HCT116 (cell line): Measurements from ENCODE around the gene MEIKIN. TPM values are rescaled to one million over a fixed set of nuclear protein-coding genes. Genes with fewer than 3 reads are reported as not detected.

Source experiments
- ATAC-seq: fragments of 200-7000 bp; cut with Tn5 transposase; 2 replicates; pipeline ENCODE4 v1.9.1; 2020; ENCODE audit warnings: mild to moderate bottlenecking, moderate library complexity
- BruUV-seq: library from RNA; stranded (reverse); fragments of 400-500 nt; replicated peaks from 2 replicates; lab custom pipeline; 2021; lab: Mats Ljungman, UMichigan
- CTCF ChIA-PET: fragments of 300-600 bp; sonication (Branson Sonifier 250); formaldehyde crosslinking; loops from one replicate; lab custom pipeline; 2021; ENCODE audit warnings: antibody characterized with exemption; lab: Charles Lee
- POLR2A ChIA-PET: fragments of 300-600, 350-600 bp; sonication (Branson Sonifier 250); formaldehyde crosslinking; loops from one replicate; lab custom pipeline; 2021; ENCODE audit warnings: antibody characterized with exemption; lab: Charles Lee
- RAD21 ChIA-PET, 2 experiments: fragments of 300-600 bp; sonication (Branson Sonifier 250); formaldehyde crosslinking; loops; one replicate each; lab custom pipeline; 2023; ENCODE audit warnings: low total read pairs in 2 of 2; ENCODE audit not compliant: uncharacterized antibody in 2 of 2, unreplicated experiment in 2 of 2, low non-redundant PET in 1 of 2; lab: Charles Lee
- DNase-seq: peaks from one replicate; pipeline ENCODE4 v3.0.0-alpha.2; 2010; ENCODE audit warnings: low read depth, low spot score
- H2AFZ ChIP-seq: fragments of 200-600 bp; shearing (Covaris generic), sonication (generic); 2 replicates; pipeline ENCODE4 v1.6.1; 2017; ENCODE audit warnings: low read depth, mixed run types, mixed read lengths, antibody characterized with exemption, low read length; ENCODE audit not compliant: poor library complexity, severe bottlenecking
- H3K27ac ChIP-seq: 2 replicates; pipeline ENCODE4 v1.5.1; 2012; ENCODE audit warnings: low read depth, low read length
- H3K27me3 ChIP-seq: fragments of 200-600 bp; sonication (generic); 2 replicates; pipeline ENCODE4 v1.6.1; 2016; ENCODE audit warnings: mixed run types, low read length, mixed read lengths; ENCODE audit not compliant: insufficient read depth
- H3K36me3 ChIP-seq, 2 experiments: fragments of 200-500 bp in 1 of 2; fragments of 200-600 bp in 1 of 2; sonication (Bioruptor generic) in 1 of 2; sonication (generic) in 1 of 2; 2 replicates each; pipeline versions ENCODE4 v1.5.1 to v1.6.1; 2014 to 2016; ENCODE audit warnings: low read length in 2 of 2, inconsistent platforms in 1 of 2, mixed read lengths in 1 of 2, mixed run types in 1 of 2; ENCODE audit not compliant: insufficient read depth in 2 of 2, control insufficient read depth in 1 of 2
- H3K4me1 ChIP-seq, 2 experiments: fragments of 200-600 bp in 1 of 2; sonication (generic) in 1 of 2; 2 replicates each; pipeline versions ENCODE4 v1.5.1 to v1.6.1; 2012 to 2017; ENCODE audit warnings: low read length in 2 of 2, inconsistent platforms in 1 of 2, mild to moderate bottlenecking in 1 of 2, mixed read lengths in 1 of 2, mixed run types in 1 of 2, moderate library complexity in 1 of 2; ENCODE audit not compliant: insufficient read depth in 2 of 2, control insufficient read depth in 1 of 2
- H3K4me2 ChIP-seq: fragments of 200-600 bp; sonication (generic); 2 replicates; pipeline ENCODE4 v1.6.1; 2017; ENCODE audit warnings: mixed run types, low read length, mixed read lengths
- H3K4me3 ChIP-seq, 2 experiments: fragments of 200-600 bp in 1 of 2; sonication (generic) in 1 of 2; replicated peaks in 1 of 2; 2 replicates each; pipeline ENCODE4 v1.5.1; 2011 to 2016; ENCODE audit warnings: low read length in 2 of 2, control low read depth in 1 of 2, low read depth in 1 of 2, mild to moderate bottlenecking in 1 of 2, mixed read lengths in 1 of 2, mixed run types in 1 of 2
- H3K79me2 ChIP-seq: fragments of 200-600 bp; sonication (generic); 2 replicates; pipeline ENCODE4 v1.6.1; 2017; ENCODE audit warnings: mild to moderate bottlenecking, mixed run types, low read length, moderate library complexity, mixed read lengths; ENCODE audit not compliant: insufficient read depth
- H3K9ac ChIP-seq: fragments of 200-600 bp; sonication (generic); 2 replicates; pipeline ENCODE4 v1.6.1; 2016; ENCODE audit warnings: low read length, mixed read lengths
- H3K9me2 ChIP-seq: fragments of 200-600 bp; sonication (generic), shearing (Covaris generic); 2 replicates; pipeline ENCODE4 v1.6.1; 2017; ENCODE audit warnings: mixed run types, mild to moderate bottlenecking, moderate library complexity; ENCODE audit not compliant: insufficient read depth
- H3K9me3 ChIP-seq, 2 experiments: fragments of 200-500 bp in 1 of 2; fragments of 200-600 bp in 1 of 2; sonication (Bioruptor generic) in 1 of 2; sonication (generic) in 1 of 2; 2 replicates each; pipeline ENCODE4 v1.6.1; 2014 to 2017; ENCODE audit warnings: low read length in 2 of 2, mixed read lengths in 2 of 2, inconsistent platforms in 1 of 2, low read depth in 1 of 2, mild to moderate bottlenecking in 1 of 2, mixed run types in 1 of 2, moderate library complexity in 1 of 2; ENCODE audit not compliant: control insufficient read depth in 1 of 2, insufficient read depth in 1 of 2
- H4K20me1 ChIP-seq: fragments of 200-600 bp; sonication (generic), shearing (Covaris generic); 2 replicates; pipeline ENCODE4 v1.6.1; 2017; ENCODE audit warnings: mixed run types, mild to moderate bottlenecking, moderate library complexity; ENCODE audit not compliant: insufficient read depth
- CBX3 ChIP-seq: IDR thresholded peaks from 2 replicates; pipeline ENCODE4 v1.6.1; 2012; ENCODE audit warnings: low read depth
- EGR1 ChIP-seq: IDR thresholded peaks from 2 replicates; pipeline ENCODE4 v1.6.1; 2012; ENCODE audit warnings: low read depth
- ELF1 ChIP-seq: IDR thresholded peaks from 2 replicates; pipeline ENCODE4 v1.6.1; 2012; ENCODE audit warnings: low read depth, borderline replicate concordance
- EZH2 ChIP-seq: fragments of 200-600 bp; sonication (generic); IDR thresholded peaks from 2 replicates; pipeline ENCODE4 v1.6.1; 2017; ENCODE audit warnings: antibody characterized with exemption, mixed run types
- FOSL1 ChIP-seq: IDR thresholded peaks from 2 replicates; pipeline ENCODE4 v1.6.1; 2012; ENCODE audit warnings: low read depth
- POLR2AphosphoS5 ChIP-seq: IDR thresholded peaks from 2 replicates; pipeline ENCODE4 v1.6.1; 2011; ENCODE audit warnings: mild to moderate bottlenecking, low read depth, low read length, moderate library complexity
- SP1 ChIP-seq: IDR thresholded peaks from 2 replicates; pipeline ENCODE4 v1.6.1; 2012; ENCODE audit warnings: low read depth
- SRF ChIP-seq: IDR thresholded peaks from 2 replicates; pipeline ENCODE4 v1.6.1; 2012; ENCODE audit warnings: low read depth
- TCF7L2 ChIP-seq: IDR thresholded peaks from 2 replicates; pipeline ENCODE4 v1.7.0; 2011; ENCODE audit warnings: borderline replicate concordance, inconsistent platforms; ENCODE audit not compliant: insufficient read depth, insufficient read length; ENCODE audit errors: extremely low read depth
- ZFX ChIP-seq: fragments of 450-650 bp; IDR thresholded peaks from 2 replicates; pipeline ENCODE4 v1.6.1; 2017
- ZNF274 ChIP-seq: fragments of 200-500 bp; sonication (Bioruptor generic); IDR thresholded peaks from 2 replicates; pipeline ENCODE4 v1.6.1; 2014; ENCODE audit warnings: mild to moderate bottlenecking, low read depth, low read length, inconsistent platforms
- intact Hi-C: fragments of 100-400 bp; cut with micrococcal nuclease; formaldehyde crosslinking; loops from 2 replicates; pipeline ENCODE4 v1.10.0; 2022
- total RNA-seq: library from RNA; stranded (reverse); gene quantifications from one replicate; pipeline ENCODE4 v1.2.1, GENCODE V29; 2021; ENCODE audit not compliant: unreplicated experiment
- TF ChIP-seq, protein P1 (sequence below): IDR thresholded peaks from 2 replicates; pipeline ENCODE4 v1.6.1; 2012
- TF ChIP-seq, protein P2 (sequence below): IDR thresholded peaks from 2 replicates; pipeline ENCODE4 v1.6.1; 2011; ENCODE audit warnings: mild to moderate bottlenecking, low read length, moderate library complexity; ENCODE audit not compliant: insufficient replicate concordance; ENCODE audit errors: extremely low read depth
- TF ChIP-seq, protein P3 (sequence below), 3 experiments: fragments of 200-600 bp in 1 of 3; sonication (generic) in 1 of 3; IDR thresholded peaks in 2 of 3; conservative IDR thresholded peaks in 1 of 3; 2 replicates each; pipeline ENCODE4 v1.5.1; 2012 to 2017; ENCODE audit warnings: low read depth in 2 of 3, low read length in 2 of 3, antibody characterized with exemption in 1 of 3, borderline replicate concordance in 1 of 3, control low read depth in 1 of 3, mild to moderate bottlenecking in 1 of 3, mixed read lengths in 1 of 3, mixed run types in 1 of 3, moderate library complexity in 1 of 3; ENCODE audit not compliant: insufficient read depth in 1 of 3

MEIKIN gene
- total RNA-seq, 1 experiment from 2014 or later, result not detected

DNA sequence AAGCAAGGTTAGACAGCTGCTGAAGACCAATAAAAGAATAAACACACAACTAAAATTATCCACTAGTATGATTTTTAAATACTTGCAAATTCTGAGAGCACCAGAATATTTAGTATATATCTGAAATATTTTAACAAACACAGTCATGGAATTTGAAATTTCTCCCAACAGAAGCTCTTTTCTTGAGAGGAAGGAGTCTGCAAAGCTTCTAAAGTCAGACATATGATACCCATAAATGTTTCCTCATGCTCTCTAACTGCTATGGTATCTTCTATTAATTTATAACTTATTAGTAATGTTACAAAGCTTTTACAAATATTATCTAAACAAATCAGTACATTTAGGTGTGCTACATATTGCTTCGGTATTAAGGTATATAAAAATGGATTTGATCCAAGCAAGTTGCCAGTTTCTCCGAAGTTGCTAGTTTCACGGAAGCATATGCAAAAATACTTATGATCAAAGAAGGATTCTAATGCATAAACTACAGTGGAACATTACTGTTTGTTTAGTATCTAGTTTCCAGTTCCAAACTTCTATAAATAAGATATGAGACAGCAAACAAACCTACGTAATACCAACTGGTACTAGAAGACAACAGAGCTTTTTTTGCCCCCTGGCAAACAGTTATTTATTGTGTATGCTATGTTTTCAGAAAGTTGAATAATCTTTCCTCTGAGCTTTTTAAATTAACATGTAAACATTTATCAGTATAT lies 170.7 kb downstream of the MEIKIN start:
- no TSS peak for BruUV-seq
- Histone ChIP-seq H3K4me2 (no peak overlapping the region), H3K9me2 (no peaks in the 10 kb centered on the region), H3K4me1 (no peaks in the 10 kb centered on the region), H3K79me2 (peaks cover 81% of the 10 kb centered on the region), H3K4me3 (no peak overlapping the region), H3K27me3 (no peaks in the 10 kb centered on the region), H2AFZ (no peak overlapping the region), H3K36me3 (no peaks in the 10 kb centered on the region), H3K27ac (no peak overlapping the region), H4K20me1 (no peaks in the 10 kb centered on the region; the same call in 1 of the 2 replicates), H3K9ac (no peak overlapping the region), H3K9me3 (no peaks in the 10 kb centered on the region)
- ChIA-PET RAD21 (no interaction called here), CTCF (no interaction called here), POLR2A (interaction anchor here (1.2 kb wide), 1 partner anchor 13 kb away, joined by 3 read pairs; no protein-coding TSS in a partner anchor)
- intact Hi-C loops, result no loop called here
- DNase-seq (no peak), ATAC-seq (no peak)
- TF ChIP-seq, protein P1, sequence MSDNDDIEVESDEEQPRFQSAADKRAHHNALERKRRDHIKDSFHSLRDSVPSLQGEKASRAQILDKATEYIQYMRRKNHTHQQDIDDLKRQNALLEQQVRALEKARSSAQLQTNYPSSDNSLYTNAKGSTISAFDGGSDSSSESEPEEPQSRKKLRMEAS, result no peak
- TF ChIP-seq ZFX (no peak), CBX3 (no peak)

DNA sequence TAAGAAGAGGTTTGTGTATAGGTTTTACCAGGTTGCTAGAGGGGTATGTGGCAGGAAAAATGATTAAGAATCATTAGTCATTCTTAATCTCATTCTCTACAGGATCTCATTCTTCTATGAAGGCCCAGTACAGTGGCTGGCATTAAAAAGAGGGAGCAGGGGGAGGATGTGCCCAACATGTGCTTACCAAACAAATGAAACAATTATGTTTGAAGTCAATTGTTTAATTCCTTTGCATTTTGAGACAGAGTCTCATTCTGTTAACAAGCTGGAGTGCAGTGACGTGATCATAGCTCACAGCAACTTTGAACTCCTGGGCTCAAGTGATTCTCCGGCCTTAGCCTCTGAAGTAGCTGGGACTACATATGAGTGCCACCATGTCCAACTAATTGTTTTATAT lies 171.7 kb downstream of the MEIKIN start:
- Histone ChIP-seq H3K4me1 (no peaks in the 10 kb centered on the region), H3K79me2 (peaks cover 84% of the 10 kb centered on the region), H4K20me1 (no peaks in the 10 kb centered on the region; the same call in 1 of the 2 replicates)
- no peak for ATAC-seq
- TF ChIP-seq, protein P2, sequence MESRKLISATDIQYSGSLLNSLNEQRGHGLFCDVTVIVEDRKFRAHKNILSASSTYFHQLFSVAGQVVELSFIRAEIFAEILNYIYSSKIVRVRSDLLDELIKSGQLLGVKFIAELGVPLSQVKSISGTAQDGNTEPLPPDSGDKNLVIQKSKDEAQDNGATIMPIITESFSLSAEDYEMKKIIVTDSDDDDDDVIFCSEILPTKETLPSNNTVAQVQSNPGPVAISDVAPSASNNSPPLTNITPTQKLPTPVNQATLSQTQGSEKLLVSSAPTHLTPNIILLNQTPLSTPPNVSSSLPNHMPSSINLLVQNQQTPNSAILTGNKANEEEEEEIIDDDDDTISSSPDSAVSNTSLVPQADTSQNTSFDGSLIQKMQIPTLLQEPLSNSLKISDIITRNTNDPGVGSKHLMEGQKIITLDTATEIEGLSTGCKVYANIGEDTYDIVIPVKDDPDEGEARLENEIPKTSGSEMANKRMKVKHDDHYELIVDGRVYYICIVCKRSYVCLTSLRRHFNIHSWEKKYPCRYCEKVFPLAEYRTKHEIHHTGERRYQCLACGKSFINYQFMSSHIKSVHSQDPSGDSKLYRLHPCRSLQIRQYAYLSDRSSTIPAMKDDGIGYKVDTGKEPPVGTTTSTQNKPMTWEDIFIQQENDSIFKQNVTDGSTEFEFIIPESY, result no peak
- TF ChIP-seq SRF, result no peak
- no peak for TF ChIP-seq POLR2AphosphoS5
- no peak for TF ChIP-seq EZH2
- no peak for TF ChIP-seq EGR1
- no peak for TF ChIP-seq ELF1
- TF ChIP-seq, protein P1, result no peak
- TF ChIP-seq TCF7L2, result no peak
- TF ChIP-seq SP1, result no peak
- TF ChIP-seq, protein P3, sequence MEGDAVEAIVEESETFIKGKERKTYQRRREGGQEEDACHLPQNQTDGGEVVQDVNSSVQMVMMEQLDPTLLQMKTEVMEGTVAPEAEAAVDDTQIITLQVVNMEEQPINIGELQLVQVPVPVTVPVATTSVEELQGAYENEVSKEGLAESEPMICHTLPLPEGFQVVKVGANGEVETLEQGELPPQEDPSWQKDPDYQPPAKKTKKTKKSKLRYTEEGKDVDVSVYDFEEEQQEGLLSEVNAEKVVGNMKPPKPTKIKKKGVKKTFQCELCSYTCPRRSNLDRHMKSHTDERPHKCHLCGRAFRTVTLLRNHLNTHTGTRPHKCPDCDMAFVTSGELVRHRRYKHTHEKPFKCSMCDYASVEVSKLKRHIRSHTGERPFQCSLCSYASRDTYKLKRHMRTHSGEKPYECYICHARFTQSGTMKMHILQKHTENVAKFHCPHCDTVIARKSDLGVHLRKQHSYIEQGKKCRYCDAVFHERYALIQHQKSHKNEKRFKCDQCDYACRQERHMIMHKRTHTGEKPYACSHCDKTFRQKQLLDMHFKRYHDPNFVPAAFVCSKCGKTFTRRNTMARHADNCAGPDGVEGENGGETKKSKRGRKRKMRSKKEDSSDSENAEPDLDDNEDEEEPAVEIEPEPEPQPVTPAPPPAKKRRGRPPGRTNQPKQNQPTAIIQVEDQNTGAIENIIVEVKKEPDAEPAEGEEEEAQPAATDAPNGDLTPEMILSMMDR (IDR thresholded peaks at IDR 0.05 in 2 of 3, conservative IDR thresholded peaks at IDR 0.05 in 1 of 3; ENCODE audit: borderline replicate concordance in 1 of 3, insufficient read depth in 1 of 3, low read depth in 2 of 3, low read length in 2 of 3), result no peak
- no peak for TF ChIP-seq ZNF274
- TF ChIP-seq FOSL1, result no peak
- TF ChIP-seq, all 23 proteins: peak for 0
- Histone ChIP-seq H3K27me3 (no peaks in the 10 kb centered on the region), H3K9me3 (no peaks in the 10 kb centered on the region), H3K36me3 (no peaks in the 10 kb centered on the region), H3K9ac (no peak overlapping the region), H3K4me3 (no peak overlapping the region), H3K27ac (no peak overlapping the region), H3K4me2 (no peak overlapping the region), H2AFZ (no peak overlapping the region), H3K9me2 (no peaks in the 10 kb centered on the region)
- intact Hi-C loops, result no loop called here
- BruUV-seq, result no TSS peak
- RAD21 ChIA-PET, result no interaction called here
- POLR2A ChIA-PET, result no interaction called here
- no peak for DNase-seq
- CTCF ChIA-PET, result no interaction called here
